HEK293 (cell line): Measurements from ENCODE around the gene KCTD7.
"Not testable (repeated sequence)": the region's sequence is repeated elsewhere in the genome, so short reads cannot be mapped to it uniquely, and the experiment has no call there.

ENCODE experiments used
- CTCF ChIA-PET: fragments of 350-600 bp; formaldehyde crosslinking; extraction: SDS; loops from one replicate; lab custom pipeline; 2021; ENCODE audit warnings: antibody characterized with exemption; lab: Yijun Ruan, JAX
- POLR2A ChIA-PET: fragments of 300-600 bp; formaldehyde crosslinking; extraction: SDS; loops from one replicate; lab custom pipeline; 2020; ENCODE audit warnings: antibody characterized with exemption, inconsistent platforms; lab: Yijun Ruan, JAX
- H3K27ac ChIP-seq: fragments of 200-500 bp; sonication (Bioruptor generic); 2 replicates; pipeline ENCODE4 v1.5.1; 2014; ENCODE audit warnings: low read depth, low read length, control low read depth, inconsistent platforms; ENCODE audit errors: extremely low read depth
- H3K36me3 ChIP-seq, 2 experiments: fragments of 200-500 bp in 1 of 2; sonication (Bioruptor generic) in 1 of 2; 1 replicate in 1 of 2; 2 replicates in 1 of 2; pipeline ENCODE4 v1.5.1; 2014 to 2017; ENCODE audit warnings: inconsistent platforms in 2 of 2, low read length in 2 of 2; ENCODE audit not compliant: control insufficient read depth in 2 of 2, insufficient read depth in 1 of 2
- H3K4me1 ChIP-seq: fragments of 200-500 bp; sonication (Bioruptor generic); 2 replicates; pipeline ENCODE4 v1.5.1; 2014; ENCODE audit warnings: mild to moderate bottlenecking, low read length, inconsistent platforms; ENCODE audit not compliant: control insufficient read depth, insufficient read depth
- H3K4me3 ChIP-seq: 2 replicates; pipeline ENCODE4 v1.5.1; 2011; ENCODE audit warnings: low read depth, mild to moderate bottlenecking, control low read depth, low read length, moderate library complexity
- H3K9me3 ChIP-seq: fragments of 200-500 bp; sonication (Bioruptor generic); 2 replicates; pipeline ENCODE4 v1.5.1; 2014; ENCODE audit warnings: low read depth, low read length, inconsistent platforms; ENCODE audit not compliant: control insufficient read depth, insufficient read depth
- CTCF ChIP-seq: fragments of 450-650 bp; formaldehyde crosslinking; IDR thresholded peaks from 2 replicates; pipeline ENCODE4 v1.5.1; 2016; ENCODE audit warnings: missing biosample characterization, missing genetic modification characterization
- KLF1 ChIP-seq: fragments of 450-650 bp; formaldehyde crosslinking; IDR thresholded peaks from 2 replicates; pipeline ENCODE4 v1.5.1; 2016; ENCODE audit warnings: missing biosample characterization, missing genetic modification characterization
- PRDM6 ChIP-seq: fragments of 450-650 bp; formaldehyde crosslinking; IDR thresholded peaks from 2 replicates; pipeline ENCODE4 v1.5.1; 2017; ENCODE audit warnings: missing biosample characterization, missing genetic modification characterization
- SCRT2 ChIP-seq: fragments of 450-650 bp; formaldehyde crosslinking; IDR thresholded peaks from 2 replicates; pipeline ENCODE4 v1.5.1; 2016; ENCODE audit warnings: missing biosample characterization, missing genetic modification characterization
- ZBTB17 ChIP-seq: fragments of 450-650 bp; formaldehyde crosslinking; IDR thresholded peaks from 2 replicates; pipeline ENCODE4 v1.5.1; 2016; ENCODE audit warnings: missing biosample characterization, missing genetic modification characterization
- ZNF121 ChIP-seq: fragments of 450-650 bp; formaldehyde crosslinking; IDR thresholded peaks from 2 replicates; pipeline ENCODE4 v1.5.1; 2016; ENCODE audit warnings: missing biosample characterization, missing genetic modification characterization
- ZNF558 ChIP-seq: fragments of 450-650 bp; formaldehyde crosslinking; IDR thresholded peaks from 2 replicates; pipeline ENCODE4 v1.5.1; 2016; ENCODE audit warnings: missing biosample characterization, missing genetic modification characterization
- ZNF621 ChIP-seq: fragments of 450-650 bp; formaldehyde crosslinking; IDR thresholded peaks from 2 replicates; pipeline ENCODE4 v1.5.1; 2017; ENCODE audit warnings: missing biosample characterization, missing genetic modification characterization
- ZNF629 ChIP-seq: fragments of 450-650 bp; formaldehyde crosslinking; IDR thresholded peaks from 2 replicates; pipeline ENCODE4 v1.5.1; 2017; ENCODE audit warnings: missing biosample characterization, missing genetic modification characterization
- ZNF664 ChIP-seq: fragments of 450-650 bp; formaldehyde crosslinking; IDR thresholded peaks from 2 replicates; pipeline ENCODE4 v1.5.1; 2016; ENCODE audit warnings: missing biosample characterization, missing genetic modification characterization
- ZNF747 ChIP-seq: fragments of 450-650 bp; formaldehyde crosslinking; IDR thresholded peaks from 2 replicates; pipeline ENCODE4 v1.5.1; 2016; ENCODE audit warnings: missing biosample characterization, missing genetic modification characterization
- ZSCAN30 ChIP-seq: fragments of 450-650 bp; IDR thresholded peaks from 2 replicates; pipeline ENCODE4 v1.5.1; 2018; ENCODE audit warnings: missing biosample characterization, mild to moderate bottlenecking, missing genetic modification characterization, moderate library complexity
- TF ChIP-seq, protein P1 (sequence below): fragments of 450-650 bp; formaldehyde crosslinking; IDR thresholded peaks from 2 replicates; pipeline ENCODE4 v1.5.1; 2017; ENCODE audit warnings: missing biosample characterization, missing genetic modification characterization

KCTD7 gene

DNA sequence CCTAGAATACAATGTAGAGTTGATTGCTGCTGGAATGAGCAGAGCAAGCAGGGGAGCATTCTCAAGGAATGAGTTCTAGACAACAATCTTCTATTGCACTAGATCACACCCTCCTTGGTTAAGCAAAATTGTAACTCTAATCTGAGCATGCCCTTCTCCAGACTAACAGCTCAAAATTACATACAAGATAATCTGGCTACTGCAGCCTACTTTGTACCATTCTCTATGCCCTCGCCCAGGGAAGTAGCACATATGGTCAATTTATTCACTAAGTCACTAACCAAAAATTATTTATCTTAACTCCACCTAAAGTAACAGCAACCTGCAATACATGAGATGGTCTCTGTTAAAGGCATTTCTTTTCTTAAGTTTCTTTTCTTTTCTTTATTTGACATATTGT, 42.5 kb upstream of the KCTD7 start:
- Histone ChIP-seq H3K4me3 (no peak overlapping the region), H3K9me3 (no peaks in the 10 kb centered on the region), H3K27ac (no peak overlapping the region), H3K4me1 (no peaks in the 10 kb centered on the region), H3K36me3 (peaks cover 4 to 9% of the 10 kb centered on the region in 2 experiments)
- CTCF ChIA-PET: interaction anchor here (0.6 kb wide), 1 partner anchor 309 kb away, joined by 4 read pairs; no protein-coding TSS in a partner anchor
- POLR2A ChIA-PET: no interaction called here
- TF ChIP-seq ZSCAN30 (no peak), KLF1 (no peak), ZNF747 (tag by site-specific recombination) (no peak), ZNF629 (tag by site-specific recombination) (no peak), ZNF621 (tag by site-specific recombination) (no peak), CTCF (tag by site-specific recombination) (no peak), ZNF664 (no peak), ZNF558 (tag by site-specific recombination) (no peak), PRDM6 (tag by site-specific recombination) (no peak)
- TF ChIP-seq, protein P1, sequence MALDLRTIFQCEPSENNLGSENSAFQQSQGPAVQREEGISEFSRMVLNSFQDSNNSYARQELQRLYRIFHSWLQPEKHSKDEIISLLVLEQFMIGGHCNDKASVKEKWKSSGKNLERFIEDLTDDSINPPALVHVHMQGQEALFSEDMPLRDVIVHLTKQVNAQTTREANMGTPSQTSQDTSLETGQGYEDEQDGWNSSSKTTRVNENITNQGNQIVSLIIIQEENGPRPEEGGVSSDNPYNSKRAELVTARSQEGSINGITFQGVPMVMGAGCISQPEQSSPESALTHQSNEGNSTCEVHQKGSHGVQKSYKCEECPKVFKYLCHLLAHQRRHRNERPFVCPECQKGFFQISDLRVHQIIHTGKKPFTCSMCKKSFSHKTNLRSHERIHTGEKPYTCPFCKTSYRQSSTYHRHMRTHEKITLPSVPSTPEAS (tag by site-specific recombination): no peak

GRCh38 chr7:66588226-66588625, 40.5 kb upstream of the KCTD7 start:
- H3K4me1 ChIP-seq, H3K36me3 ChIP-seq, H3K27ac ChIP-seq, POLR2A ChIA-PET, H3K4me3 ChIP-seq, H3K9me3 ChIP-seq: not testable (repeated sequence)
- CTCF ChIA-PET: interaction anchor here (0.8 kb wide), 1 partner anchor 524 kb away, joined by 5 read pairs; no protein-coding TSS in a partner anchor

GRCh38 chr7:66588856-66589570, 39.7 kb upstream of the KCTD7 start:
- H3K9me3 ChIP-seq, H3K4me3 ChIP-seq, H3K27ac ChIP-seq, H3K36me3 ChIP-seq, POLR2A ChIA-PET, CTCF ChIA-PET, H3K4me1 ChIP-seq: not testable (repeated sequence)
- peak; percentile 43; the same call in 1 of the 2 replicates for TF ChIP-seq SCRT2 (tag by site-specific recombination)

- peak overlapping the region; percentile 21 for H3K4me3 ChIP-seq
- CTCF ChIA-PET: interaction anchor here (0.6 kb wide), 1 partner anchor 198 kb away, joined by 3 read pairs; no protein-coding TSS in a partner anchor
These were observed 38.2 kb upstream of the KCTD7 start for GRCh38 chr7:66590302-66591057.

More at GRCh38 chr7:66590302-66591057, 38.2 kb upstream of the KCTD7 start:
- H3K9me3 ChIP-seq, H3K4me1 ChIP-seq, H3K27ac ChIP-seq: not testable (repeated sequence)
- TF ChIP-seq ZBTB17 (tag by site-specific recombination) (peak; percentile 67), ZNF121 (tag by site-specific recombination) (peak; percentile 85)
- TF ChIP-seq, all 188 proteins: peak for 2; not testable (repeated sequence) for 186
- not testable (repeated sequence) for H3K36me3 ChIP-seq
- POLR2A ChIA-PET: interaction anchor here (1.2 kb wide), 1 partner anchor 63 kb away, joined by 4 read pairs; no protein-coding TSS in a partner anchor
